NCI-H1048 (cell line): ENCODE measurements around the gene F12.
"Not testable (repeated sequence)": the region's sequence is repeated elsewhere in the genome, so short reads cannot be mapped to it uniquely, and the experiment has no call there.

Experiments used
- DNase-seq: peaks from one replicate; lab custom pipeline; 2025; lab: John Stamatoyannopoulos, UW

The F12 gene

DNA sequence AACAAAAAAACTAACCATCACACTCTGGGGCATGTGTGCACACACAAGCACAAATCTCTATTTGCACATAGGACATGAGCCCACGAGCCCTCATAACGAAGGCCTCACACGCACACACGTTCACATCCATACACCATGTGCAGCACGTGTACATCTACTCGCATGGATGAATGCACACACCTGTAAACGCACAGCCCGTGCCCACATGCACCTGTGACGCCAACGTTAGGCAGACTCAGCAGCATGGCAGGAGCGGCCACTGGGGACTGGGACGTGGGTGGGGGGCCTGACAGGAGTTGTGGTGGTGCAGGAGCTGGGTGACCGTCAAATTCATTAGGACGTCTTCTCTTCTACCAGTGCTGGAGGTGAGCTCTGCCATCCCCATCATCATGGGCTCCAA, 22.0 kb downstream of the F12 start:
- DNase-seq: no peak

DNA sequence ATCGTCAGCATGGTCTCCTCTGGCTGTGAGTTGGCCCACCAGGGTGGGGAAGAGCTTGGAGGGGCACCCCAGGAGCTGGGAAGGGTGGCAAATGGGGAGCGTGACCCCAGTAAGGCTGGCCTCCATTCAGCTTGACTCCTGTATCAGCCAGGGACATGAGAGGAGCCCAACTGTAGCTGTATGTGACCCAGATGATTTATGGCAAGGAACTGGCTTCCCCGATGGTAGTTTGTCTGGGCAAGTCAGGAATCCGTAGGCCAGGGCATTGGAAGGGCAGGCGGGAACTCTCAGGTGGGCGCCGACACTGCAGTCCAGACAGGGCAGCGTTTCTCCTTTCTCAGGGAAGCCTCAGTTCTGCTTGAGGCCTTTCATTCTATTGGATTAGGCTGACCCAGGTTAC, 22.8 kb downstream of the F12 start:
- no peak for DNase-seq

DNA sequence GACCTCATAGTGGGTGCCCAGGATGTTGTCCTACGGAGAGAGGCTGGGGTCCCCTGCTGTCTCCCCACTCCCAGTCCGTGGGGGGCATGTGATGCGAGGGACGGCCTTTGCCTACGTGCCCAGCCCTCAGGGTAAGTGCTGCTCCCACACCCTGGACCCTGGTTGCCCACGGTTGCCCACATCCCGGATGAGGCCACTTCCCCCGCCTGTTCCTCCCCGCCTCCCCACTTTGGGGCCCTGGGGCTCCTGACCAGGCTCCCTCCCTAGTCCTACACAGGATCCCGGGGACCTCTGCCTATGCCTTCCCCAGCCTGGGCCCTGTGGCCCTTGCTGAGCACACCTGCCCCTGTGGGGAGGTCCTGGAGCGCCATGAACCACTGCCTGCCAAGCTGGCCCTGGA, 23.6 kb downstream of the F12 start:
- DNase-seq: no peak

DNA sequence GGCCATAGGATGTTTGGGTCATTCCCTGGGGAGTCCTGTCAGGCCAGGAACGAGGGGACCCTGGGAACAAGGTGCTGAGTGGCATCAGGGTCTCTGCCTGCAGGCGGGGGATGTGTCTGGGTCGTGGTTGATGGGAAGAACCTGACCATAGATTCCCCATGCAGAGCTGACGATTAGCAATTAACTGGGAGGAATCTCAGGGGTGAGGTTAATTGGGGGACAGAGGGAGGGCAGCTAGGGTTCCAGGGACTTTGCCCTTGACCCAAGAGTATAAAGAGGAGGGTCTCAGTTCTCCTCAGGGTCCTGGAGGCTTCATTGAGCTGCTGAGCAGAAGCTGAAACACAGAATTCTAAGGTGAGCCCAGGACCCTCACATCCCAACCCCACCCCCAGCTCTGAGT, 25.2 kb downstream of the F12 start, which contains the start of gene SLC34A1:
SLC34A1 (plus strand) TSS at position 301 of the 400 bp plus-strand sequence. CDS start 1,308 bp downstream, outside the sequence.
- DNase-seq: no peak

DNA sequence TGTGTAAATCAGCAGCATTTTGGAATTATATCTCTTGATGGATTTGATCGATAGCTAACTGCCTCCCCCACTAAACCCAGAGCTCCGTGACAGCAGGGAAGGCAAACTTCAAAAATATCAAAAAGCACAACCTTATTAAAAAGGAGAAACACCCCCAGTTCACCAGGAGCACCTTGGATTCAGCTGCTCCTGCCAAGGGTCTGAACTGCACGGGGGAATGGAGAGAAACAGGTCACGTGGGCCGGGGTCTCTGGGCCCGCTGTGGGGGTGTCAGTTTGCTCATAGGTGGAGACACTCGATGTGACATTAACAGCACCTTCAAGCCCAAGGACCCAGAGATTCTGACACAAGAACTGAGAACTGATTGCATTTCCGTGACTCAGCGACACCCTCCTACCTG, 26.2 kb downstream of the F12 start:
- DNase-seq: no peak

DNA sequence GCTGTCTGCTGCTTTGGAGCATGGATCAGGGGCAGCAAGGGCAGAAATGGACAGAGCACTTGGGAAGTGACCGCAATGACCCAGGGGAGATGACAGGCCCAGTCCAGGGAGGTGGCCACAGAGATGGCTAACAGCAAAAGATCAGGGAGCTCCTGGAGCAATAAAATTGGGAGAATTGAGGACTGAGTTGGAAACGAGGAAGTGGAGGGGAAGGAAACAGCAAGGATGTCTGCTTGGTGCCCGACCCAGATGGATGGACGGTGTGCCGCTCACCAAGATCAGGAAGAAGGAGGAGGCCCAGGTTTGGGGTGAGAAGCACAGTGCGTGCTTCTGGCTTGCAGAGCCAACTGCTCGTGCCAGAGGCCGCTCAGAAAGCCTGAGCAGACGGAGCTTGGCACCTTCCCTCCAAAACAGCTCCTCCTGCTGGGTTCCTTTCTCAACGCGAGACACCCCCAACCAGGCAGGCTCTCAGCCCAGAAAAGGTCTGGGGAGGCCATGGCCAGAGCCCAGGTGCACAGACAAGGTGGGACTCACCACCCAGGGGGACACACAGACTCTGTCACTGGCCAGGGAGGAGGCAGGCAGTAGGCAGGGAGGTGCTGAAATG, 26.8 kb downstream of the F12 start:
- no peak for DNase-seq

DNA sequence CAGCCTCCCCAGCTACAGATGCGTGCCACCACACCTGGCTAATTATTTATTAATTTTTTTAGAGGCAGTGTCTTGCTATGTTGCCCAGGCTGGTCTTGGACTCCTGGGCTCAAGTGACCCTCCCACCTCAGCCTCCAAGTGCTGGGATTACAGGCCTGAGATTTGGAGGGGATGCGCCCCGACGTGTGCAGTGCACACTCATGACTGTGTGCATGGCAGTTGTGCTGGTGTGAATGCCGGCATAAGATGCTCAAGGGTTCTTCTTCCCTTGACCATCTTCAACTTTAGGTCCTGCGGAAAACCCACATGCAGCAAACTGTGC, 28.6 kb downstream of the F12 start:
- DNase-seq: no peak

DNA sequence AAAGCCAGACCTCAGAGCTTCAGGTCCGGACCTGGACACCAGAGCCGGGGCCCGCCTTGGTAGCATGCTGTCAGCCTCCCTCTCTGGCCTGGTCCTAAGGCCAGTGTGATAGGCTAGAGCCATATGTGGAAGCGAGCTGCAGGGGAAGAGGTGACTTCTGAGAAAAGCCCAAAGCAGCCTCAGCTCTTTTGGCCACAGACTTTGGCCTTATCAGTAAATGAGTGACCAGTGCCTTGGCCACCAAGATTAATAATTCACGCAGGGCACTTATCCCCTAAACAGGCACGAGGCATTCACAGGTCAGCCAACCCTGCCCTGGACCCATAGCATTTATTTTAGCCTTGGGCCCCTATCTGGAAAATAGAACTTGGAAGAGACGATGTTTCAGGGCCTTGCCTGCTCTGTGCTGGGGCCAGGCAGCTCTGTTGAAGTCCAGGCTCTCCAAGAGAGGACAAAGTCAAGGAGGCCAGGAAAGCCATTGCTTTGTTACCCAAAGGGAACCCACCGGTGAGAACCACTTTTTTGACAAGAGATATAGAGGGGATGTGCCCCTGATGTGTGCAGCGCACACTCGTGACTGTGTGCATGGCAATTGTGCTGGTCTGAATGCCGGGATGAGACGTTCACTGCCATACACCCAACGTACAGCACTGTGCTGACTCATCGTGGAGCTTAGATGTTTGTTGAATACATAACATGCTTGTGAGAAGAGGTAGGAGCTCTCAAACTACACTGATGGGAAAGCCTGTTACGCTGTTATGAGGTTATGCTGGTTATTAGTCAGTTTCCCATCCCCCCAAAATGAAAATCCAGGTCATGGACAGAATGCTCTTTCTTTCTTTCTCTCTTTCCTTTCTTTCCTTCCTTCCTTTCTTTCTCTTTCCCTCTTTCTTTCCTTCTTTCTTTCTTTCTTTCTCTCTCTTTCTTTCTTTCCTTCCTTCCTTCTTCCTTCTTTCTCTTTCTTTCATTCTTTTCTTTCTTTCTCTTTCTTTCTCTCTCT, 30.2 kb downstream of the F12 start:
- DNase-seq: no peak

DNA sequence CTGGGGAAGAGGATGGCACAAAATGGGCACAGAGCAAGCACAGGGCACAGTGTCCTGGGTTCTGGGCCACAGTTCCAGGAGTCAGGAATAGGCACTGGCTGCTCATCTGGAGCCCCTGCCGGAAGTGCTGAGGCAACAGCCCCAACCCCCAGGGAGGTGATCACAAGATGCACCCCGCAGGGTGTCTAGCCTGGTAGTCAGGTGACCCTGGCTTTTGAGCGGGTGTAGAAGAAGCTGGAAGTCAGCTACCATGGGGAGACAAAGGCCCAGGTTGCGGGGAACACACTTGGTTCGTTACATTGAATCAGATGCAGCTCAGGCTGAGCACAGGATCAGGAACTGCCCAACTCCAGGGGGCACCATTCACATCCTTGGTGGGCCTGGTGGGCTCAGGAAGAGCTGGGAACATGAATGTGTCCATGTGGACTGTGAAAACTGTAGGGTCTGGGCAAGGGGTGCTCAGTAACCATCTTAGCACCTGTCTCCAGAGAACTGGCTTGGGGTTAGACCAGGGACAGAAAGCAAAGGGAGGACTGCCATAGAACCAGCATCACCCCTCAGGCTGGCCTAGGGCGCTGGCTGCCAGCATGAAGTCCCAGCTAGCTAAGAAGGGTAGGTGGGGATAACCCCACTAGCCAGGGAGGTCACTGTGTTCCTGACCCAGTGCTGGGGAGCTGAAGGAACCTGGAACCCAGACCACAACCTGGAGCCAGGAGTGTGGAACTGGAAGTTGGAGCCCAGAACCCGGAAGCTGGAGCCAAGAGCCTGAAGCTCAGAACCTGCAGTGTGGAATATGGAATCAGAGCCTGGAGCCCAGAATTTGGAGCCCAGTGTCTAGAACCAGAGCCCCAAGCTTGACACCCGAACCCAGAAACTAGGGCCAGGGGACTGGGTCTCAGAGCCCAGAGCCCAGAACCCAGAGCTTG, 31.2 kb downstream of the F12 start:
- DNase-seq: no peak

DNA sequence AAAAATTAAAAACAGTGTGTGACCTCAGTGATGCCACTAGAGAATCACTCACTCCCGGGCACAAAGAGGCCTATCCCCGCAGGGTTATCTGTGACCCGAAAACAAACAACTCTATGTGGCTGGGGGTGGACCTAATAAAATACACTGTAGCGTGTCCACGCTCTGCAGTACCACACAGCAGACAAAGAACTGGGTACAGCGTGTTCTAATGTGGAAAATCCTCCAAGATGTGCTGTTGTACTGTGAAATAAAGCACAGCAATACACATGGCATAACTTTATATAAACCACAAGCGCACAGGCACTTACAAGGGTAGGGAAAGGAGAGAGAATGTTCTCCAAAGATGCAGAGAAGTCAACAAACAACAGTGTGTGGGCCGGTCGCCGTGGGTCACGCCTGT, 33.3 kb downstream of the F12 start:
- no peak for DNase-seq

DNA sequence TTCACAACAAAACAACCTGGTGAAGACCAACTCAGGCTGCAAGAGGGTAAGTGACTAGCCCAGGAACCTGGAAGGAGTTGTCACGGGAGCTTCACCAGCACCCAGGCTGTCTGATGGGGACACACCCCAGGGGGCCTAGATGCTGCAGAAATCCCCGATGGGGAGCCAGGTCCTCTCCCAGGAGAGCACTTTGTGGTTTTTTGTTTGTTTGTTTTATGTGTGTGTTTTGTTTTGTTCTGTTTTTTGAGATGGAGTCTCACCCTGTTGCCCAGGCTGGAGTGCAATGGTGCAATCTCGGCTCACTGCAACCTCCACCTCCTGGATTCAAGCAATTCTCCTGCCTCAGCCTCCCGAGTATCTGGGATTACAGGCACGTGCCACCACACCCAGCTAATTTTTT, 33.8 kb downstream of the F12 start:
- not testable (repeated sequence) for DNase-seq

DNA sequence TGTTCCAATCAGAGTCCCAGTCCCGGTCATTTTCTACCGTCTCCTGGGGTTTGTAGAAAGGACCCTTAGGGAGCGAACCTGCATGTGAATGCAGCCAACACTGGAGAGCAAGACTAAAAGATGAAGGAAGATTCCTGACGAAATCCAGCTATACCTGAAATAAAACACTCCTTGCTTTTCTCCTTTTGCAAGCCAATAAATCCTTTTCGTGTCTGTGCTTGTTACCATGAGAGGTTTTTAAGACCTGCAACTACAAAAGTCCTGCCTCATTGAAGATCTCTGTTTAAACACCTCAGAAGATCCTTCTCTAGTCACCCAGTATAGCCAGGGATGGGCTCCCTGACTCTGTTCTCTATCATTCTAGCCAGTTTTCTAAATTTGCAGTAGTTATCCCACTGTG, 35.2 kb downstream of the F12 start:
- no peak for DNase-seq

DNA sequence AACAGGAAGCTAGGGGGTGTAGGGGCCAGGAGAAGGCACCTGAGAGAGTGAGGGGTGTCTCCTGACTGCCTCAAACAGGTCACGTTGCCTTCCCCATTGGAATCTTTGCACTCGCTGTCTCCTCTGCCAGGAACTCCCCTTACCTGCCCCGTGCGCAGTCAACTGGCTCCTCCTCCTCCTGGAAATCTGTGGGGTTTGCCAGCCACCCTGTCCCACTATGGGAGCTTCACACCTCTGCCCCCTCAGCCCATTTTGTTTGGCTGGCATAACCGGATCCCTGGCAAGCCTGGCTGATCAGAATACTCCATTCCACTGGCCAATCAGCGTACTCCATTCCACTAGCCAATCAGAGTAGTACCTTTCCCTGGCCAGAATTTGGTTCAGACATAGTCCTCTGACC, 35.6 kb downstream of the F12 start:
- no peak for DNase-seq

DNA sequence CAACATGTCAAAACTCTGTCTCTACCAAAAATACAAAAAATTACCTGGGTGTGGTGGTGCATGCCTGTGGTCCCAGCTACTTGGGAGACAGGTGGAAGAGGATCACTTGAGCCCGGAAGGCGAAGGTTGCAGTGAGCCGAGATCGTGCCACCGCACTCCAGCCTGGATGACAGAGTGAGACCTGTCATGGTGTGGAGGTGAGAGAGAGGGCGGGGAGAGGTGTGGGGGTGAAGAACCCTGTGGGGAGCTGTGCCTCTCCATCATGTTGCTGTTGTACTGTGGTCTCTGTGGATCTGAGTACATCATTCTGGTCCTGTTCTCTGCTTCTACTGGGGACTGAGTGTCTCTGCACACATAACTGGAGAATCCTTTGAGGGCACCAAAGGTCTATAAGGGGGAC, 36.5 kb downstream of the F12 start:
- DNase-seq: no peak

DNA sequence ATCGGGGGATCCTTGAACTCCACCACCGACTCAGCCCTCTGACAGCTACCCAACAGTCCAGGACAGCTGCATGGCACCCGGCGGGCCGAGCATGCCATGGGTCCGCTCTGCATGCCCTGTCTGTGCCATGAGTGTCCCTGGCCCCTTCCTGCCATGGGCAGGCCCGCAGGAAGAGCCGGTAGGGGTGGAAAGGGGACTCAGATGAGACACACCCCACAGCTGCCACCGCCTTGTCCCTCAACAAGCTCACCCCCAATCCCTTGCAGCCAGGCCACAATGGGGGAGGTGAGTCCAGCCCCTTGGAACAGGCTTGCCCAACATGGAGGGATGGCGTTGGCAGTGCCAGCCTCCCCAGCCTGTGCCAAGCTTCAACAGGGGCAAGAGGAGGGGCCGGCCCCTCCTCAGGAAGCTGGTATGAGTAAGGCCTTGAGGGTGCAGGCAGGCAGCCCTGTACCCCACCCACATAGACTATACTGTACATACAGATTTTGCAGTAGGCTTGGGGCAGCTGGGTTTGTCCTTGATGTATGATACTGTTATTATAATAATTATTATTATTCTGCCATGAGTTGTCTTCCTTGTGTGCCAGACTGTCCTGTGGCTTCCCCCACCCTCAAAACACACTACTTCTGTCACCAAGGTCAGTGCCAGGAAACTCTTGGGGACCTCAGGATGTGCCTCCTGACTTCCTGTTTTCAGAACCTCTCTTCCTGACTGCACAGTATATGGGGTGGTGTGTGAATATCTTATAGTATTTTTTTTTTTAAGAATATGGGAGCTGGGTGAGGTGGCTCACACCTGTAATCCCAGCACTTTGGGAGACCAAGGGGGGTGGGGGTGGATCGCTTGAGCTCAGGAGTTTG, 37.1 kb downstream of the F12 start:
- DNase-seq: no peak

DNA sequence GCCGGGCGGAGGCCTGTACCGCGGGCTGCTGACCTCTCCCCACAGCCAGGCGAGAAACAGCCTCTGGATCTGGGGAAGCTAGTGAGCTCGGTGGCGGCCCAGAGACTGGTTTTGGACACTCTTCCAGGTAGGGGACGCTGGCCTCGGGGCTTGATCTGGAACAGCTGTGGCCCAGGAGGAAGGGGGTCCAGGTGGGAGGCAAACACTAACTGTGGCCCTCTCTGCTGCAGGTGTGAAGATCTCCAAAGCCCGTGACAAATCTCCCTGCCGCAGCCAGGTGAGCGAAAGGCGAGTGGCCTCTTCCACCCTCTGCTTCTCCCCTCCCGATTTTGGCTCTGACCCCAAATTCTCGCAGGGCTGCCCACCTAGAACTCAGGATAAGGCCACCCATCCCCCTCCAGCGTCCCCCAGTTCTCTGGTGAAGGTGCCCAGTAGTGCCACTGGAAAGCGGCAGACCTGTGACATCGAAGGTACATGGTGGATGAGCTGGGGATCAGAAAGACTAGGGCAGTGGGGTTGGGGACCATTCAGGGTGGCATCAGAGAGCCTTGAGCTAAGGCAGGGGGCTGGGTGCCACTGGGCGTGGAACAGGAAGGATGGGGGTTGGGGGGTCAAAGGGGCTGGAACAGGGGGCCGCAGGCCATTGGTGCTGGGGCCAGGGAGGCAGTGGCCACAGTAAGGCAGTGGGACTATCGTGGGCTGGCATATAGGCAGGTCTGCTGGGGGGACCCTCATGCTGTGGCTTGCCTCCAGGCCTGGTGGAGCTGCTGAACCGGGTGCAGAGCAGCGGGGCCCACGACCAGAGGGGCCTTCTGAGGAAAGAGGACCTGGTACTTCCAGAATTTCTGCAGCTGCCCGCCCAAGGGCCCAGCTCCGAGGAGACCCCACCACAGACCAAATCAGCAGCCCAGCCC, 38.0 kb downstream of the F12 start:
- no peak for DNase-seq

DNA sequence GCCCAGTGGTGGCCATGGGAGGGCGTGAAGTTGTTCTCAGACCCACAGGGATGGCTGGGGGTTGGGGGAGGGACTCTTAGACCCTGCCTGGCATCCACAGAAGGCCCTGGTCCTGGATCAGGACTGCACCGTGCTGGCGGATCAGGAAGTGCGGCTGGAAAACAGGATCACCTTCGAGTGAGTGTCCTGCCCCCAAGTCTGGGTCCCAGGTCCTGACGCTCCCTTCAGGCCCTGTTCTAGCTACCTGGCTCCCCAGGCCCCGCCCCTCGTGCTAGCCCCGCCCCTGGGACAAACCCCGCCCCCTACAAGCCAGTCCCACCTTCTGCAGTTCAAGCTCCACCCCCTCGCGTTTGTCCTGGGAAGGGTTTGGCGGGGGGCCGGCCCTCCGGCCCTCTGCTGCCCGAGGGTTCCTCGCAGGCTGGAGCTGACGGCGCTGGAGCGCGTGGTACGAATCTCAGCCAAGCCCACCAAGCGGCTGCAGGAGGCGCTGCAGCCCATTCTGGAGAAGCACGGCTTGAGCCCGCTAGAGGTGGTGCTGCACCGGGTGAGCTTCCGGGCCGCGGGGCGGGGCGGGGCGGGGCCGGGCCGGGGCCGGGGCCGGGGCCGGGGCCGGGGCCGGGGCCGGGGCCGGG, 38.8 kb downstream of the F12 start:
- peak; percentile 81 for DNase-seq

DNA sequence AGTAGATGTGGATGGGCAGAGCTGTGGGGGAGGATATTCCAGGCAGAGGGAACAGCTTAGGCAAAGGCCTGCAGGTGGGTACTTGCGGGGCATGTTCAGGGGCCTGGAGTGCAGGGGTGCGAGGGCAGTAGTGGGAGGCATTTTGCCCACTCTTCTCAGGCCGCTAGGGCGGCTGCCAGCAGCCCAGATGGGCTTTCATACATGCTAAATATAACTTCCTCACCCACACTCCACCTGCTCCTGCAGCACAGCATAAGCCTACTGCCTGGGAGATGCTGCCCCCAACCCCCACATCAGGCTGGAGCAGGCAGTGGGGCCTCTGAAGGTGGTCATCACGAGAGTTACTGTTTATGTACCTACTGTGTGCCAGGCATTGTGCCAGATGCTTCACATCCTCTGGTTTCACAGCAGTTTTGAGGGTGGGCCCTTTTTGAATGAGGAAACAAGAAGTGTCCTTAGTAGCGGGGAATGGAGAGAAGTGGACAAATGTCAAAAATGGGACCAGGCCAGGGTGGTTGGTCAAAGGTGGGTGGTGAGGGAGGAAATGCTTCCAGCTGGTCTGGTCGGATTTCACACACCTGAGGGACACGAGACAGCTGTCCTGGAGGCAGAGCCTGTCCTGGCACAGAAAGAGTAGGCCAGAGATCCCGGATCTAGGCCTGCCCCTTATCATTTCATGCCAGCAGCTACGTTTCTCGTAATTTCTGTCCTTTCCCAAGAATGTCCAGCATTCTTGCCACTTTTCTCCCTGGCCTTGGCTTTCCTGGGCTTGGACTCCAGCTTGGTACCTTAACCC, 39.5 kb downstream of the F12 start:
- DNase-seq: no peak
